ENCODE measurements around the gene PARD3. TPM values are rescaled to one million over a fixed set of nuclear protein-coding genes. Genes with fewer than 3 reads are reported as not detected.

Gene PARD3
- total and polyA plus RNA-seq, 2 donors (not counting 3 experiments of a cell fraction or from before 2014, with no cell fraction given), result 7.3 to 24.1 TPM

DNA sequence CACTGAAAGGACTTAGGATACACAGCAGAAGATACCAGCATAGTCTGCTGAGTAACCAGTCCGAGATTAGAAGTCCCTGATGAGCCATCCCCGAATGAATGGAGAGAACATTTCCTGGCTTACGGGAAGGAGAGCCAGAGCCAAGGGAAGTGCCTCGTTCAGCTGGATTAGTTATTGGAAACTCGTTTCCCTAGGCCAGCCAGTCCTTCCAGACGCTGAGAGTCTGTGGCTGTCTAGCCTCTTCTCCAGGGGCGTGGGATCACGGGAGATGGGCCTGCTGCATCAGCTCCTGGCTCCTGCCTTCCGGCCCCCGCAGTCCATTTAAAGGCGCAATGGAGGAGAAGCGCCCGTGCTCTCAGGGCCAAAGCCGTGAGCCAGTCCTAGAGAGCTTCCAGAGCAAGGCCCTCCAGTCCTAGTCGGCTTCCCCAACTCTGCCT lies 712.8 kb downstream of the PARD3 start:
- no peaks in the 10 kb centered on the region for H4K20me1 ChIP-seq (replicated peaks; ENCODE audit: control insufficient read depth, extremely low read depth, insufficient read depth, low read length)
- dilution Hi-C loops (cut with MboI; ENCODE audit: extremely low pct_ligation_motif_present, low sequenced_read_pairs), result no loop called here
- H2AFZ ChIP-seq (ENCODE audit: low read depth, low read length), result peak overlapping the region; percentile 1
- no TSS peak for BruUV-seq (replicated peaks)
- peaks cover 10% of the 10 kb centered on the region for H3K4me1 ChIP-seq (ENCODE audit: control insufficient read depth, extremely low read depth, insufficient read depth, low read length)
- H3K9ac ChIP-seq (replicated peaks; ENCODE audit: extremely low read depth, insufficient read depth, low read length), result no peak overlapping the region
- FAIRE-seq (peak; percentile 46), DNase-seq (ENCODE audit: low read depth, low spot score) (peak; percentile 39)
- H3K27ac ChIP-seq (ENCODE audit: insufficient read depth, low read depth, low read length), result no peak overlapping the region
- no peaks in the 10 kb centered on the region for H3K36me3 ChIP-seq (ENCODE audit: control insufficient read depth in 2 of 2, extremely low read depth in 1 of 2, insufficient read depth in 2 of 2, low read length in 2 of 2)
- ChIA-PET CTCF (interaction anchor here (1.2 kb wide), 1 partner anchor 27 kb away, joined by 3 read pairs; no protein-coding TSS in a partner anchor), POLR2A (no interaction called here)
- no peaks in the 10 kb centered on the region for H3K9me3 ChIP-seq (replicated peaks; ENCODE audit: control insufficient read depth, insufficient read depth, low read length)
- H3K4me2 ChIP-seq (ENCODE audit: insufficient read depth, low read length), result no peak overlapping the region
- intact Hi-C loops (cut with micrococcal nuclease), result no loop called here
- no peaks in the 10 kb centered on the region for H3K79me2 ChIP-seq (ENCODE audit: control insufficient read depth, insufficient read depth, low read length)
- no peak overlapping the region for H3K4me3 ChIP-seq (replicated peaks in 1 of 3; ENCODE audit: insufficient read depth in 1 of 3, low read depth in 1 of 3, low read length in 3 of 3)
- no peak for TF ChIP-seq FOS (IDR thresholded peaks at IDR 0.05; ENCODE audit: borderline replicate concordance, insufficient read depth, low read length)
- TF ChIP-seq, protein P1, sequence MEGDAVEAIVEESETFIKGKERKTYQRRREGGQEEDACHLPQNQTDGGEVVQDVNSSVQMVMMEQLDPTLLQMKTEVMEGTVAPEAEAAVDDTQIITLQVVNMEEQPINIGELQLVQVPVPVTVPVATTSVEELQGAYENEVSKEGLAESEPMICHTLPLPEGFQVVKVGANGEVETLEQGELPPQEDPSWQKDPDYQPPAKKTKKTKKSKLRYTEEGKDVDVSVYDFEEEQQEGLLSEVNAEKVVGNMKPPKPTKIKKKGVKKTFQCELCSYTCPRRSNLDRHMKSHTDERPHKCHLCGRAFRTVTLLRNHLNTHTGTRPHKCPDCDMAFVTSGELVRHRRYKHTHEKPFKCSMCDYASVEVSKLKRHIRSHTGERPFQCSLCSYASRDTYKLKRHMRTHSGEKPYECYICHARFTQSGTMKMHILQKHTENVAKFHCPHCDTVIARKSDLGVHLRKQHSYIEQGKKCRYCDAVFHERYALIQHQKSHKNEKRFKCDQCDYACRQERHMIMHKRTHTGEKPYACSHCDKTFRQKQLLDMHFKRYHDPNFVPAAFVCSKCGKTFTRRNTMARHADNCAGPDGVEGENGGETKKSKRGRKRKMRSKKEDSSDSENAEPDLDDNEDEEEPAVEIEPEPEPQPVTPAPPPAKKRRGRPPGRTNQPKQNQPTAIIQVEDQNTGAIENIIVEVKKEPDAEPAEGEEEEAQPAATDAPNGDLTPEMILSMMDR (IDR thresholded peaks at IDR 0.05; ENCODE audit: extremely low read depth in 1 of 2, insufficient read depth in 1 of 2, low read depth in 1 of 2, low read length in 2 of 2), result no peak
- TF ChIP-seq MYC (IDR thresholded peaks at IDR 0.05; ENCODE audit: low read depth, low read length), result no peak
- TF ChIP-seq, protein P2, sequence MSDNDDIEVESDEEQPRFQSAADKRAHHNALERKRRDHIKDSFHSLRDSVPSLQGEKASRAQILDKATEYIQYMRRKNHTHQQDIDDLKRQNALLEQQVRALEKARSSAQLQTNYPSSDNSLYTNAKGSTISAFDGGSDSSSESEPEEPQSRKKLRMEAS (IDR thresholded peaks at IDR 0.05; ENCODE audit: insufficient read depth, insufficient read length), result no peak
- TF ChIP-seq EZH2 (IDR thresholded peaks at IDR 0.05; ENCODE audit: borderline replicate concordance, low read depth, low read length, severe bottlenecking), result no peak
- no peak for TF ChIP-seq JUN (IDR thresholded peaks at IDR 0.05; ENCODE audit: borderline replicate concordance, insufficient read depth, insufficient read length, low read depth)
- no peak for TF ChIP-seq GATA2 (IDR thresholded peaks at IDR 0.05; ENCODE audit: insufficient read depth, insufficient read length, low read depth, low read length)
- H3K9me1 ChIP-seq (replicated peaks; ENCODE audit: control insufficient read depth, extremely low read depth, insufficient read depth, low read length), result no peaks in the 10 kb centered on the region
- no peaks in the 10 kb centered on the region for H3K27me3 ChIP-seq (ENCODE audit: control insufficient read depth in 2 of 2, insufficient read depth in 2 of 2, low read length in 2 of 2)
